PC-9 (cell line): ENCODE results near the gene CNP. TPM values are rescaled to one million over a fixed set of nuclear protein-coding genes. Genes with fewer than 3 reads are reported as not detected.

Experiments
- BruUV-seq: library from RNA; stranded (reverse); fragments of 400-500 nt; replicated peaks from 2 replicates; lab custom pipeline; 2021; lab: Mats Ljungman, UMichigan
- CTCF ChIA-PET: fragments of 300-600 bp; sonication (Branson Sonifier 250); formaldehyde crosslinking; loops from one replicate; lab custom pipeline; 2022; ENCODE audit warnings: antibody characterized with exemption; lab: Charles Lee
- POLR2A ChIA-PET: fragments of 300-600 bp; sonication (Branson Sonifier 250); formaldehyde crosslinking; loops from one replicate; lab custom pipeline; 2022; ENCODE audit warnings: antibody characterized with exemption; ENCODE audit not compliant: unreplicated experiment; lab: Charles Lee
- DNase-seq, 2 experiments: peaks; one replicate each; pipeline versions ENCODE4 v3.0.0 to v3.0.0-alpha.2; 2015 to 2022; ENCODE audit warnings: mixed read lengths in 1 of 2
- H2AFZ ChIP-seq: fragments of 200-600 bp; sonication (generic); 2 replicates; pipeline ENCODE4 v1.8.1; 2017; ENCODE audit warnings: antibody characterized with exemption
- H3F3A ChIP-seq: fragments of 200-600 bp; sonication (generic); 2 replicates; pipeline ENCODE4 v1.8.1; 2017; ENCODE audit warnings: antibody characterized with exemption, mild to moderate bottlenecking, low read depth; ENCODE audit not compliant: insufficient read depth
- H3K27ac ChIP-seq: fragments of 200-600 bp; sonication (generic); 2 replicates; pipeline ENCODE4 v1.6.1; 2016; ENCODE audit warnings: mixed run types
- H3K27me3 ChIP-seq: fragments of 200-600 bp; sonication (generic); 2 replicates; pipeline ENCODE4 v1.6.1; 2016; ENCODE audit warnings: low read depth, mixed run types; ENCODE audit not compliant: insufficient read depth
- H3K36me3 ChIP-seq: fragments of 200-600 bp; sonication (generic); 2 replicates; pipeline ENCODE4 v1.6.1; 2016; ENCODE audit warnings: low read depth, mixed run types
- H3K4me1 ChIP-seq: fragments of 200-600 bp; sonication (generic); replicated peaks from 2 replicates; pipeline ENCODE4 v1.6.1; 2016; ENCODE audit warnings: mixed run types; ENCODE audit not compliant: insufficient read depth
- H3K4me2 ChIP-seq: fragments of 200-600 bp; sonication (generic); 2 replicates; pipeline ENCODE4 v1.6.1; 2017; ENCODE audit warnings: mixed run types
- H3K4me3 ChIP-seq: fragments of 200-600 bp; sonication (generic); 2 replicates; pipeline ENCODE4 v1.6.1; 2016; ENCODE audit warnings: mixed run types
- H3K79me2 ChIP-seq: fragments of 200-600 bp; sonication (generic); 2 replicates; pipeline ENCODE4 v1.6.1; 2017; ENCODE audit warnings: low read depth, mixed run types
- H3K9me2 ChIP-seq: fragments of 200-600 bp; sonication (generic); 2 replicates; pipeline ENCODE4 v1.8.1; 2017; ENCODE audit warnings: mild to moderate bottlenecking; ENCODE audit not compliant: insufficient read depth
- H3K9me3 ChIP-seq: fragments of 200-600 bp; sonication (generic); 2 replicates; pipeline ENCODE4 v1.8.1; 2016; ENCODE audit warnings: low read depth; ENCODE audit not compliant: insufficient read depth
- H4K20me1 ChIP-seq: fragments of 200-600 bp; sonication (generic); 2 replicates; pipeline ENCODE4 v1.8.1; 2017; ENCODE audit not compliant: insufficient read depth
- EZH2 ChIP-seq: fragments of 200-600 bp; sonication (generic); IDR thresholded peaks from 2 replicates; pipeline ENCODE4 v1.8.0; 2017; ENCODE audit warnings: antibody characterized with exemption, low read depth
- intact Hi-C: fragments of 100-400 bp; cut with micrococcal nuclease; formaldehyde crosslinking; loops from one replicate; pipeline ENCODE4 v1.10.0; 2022; ENCODE audit not compliant: unreplicated experiment
- total RNA-seq: library from RNA; stranded (reverse); gene quantifications from 2 replicates; pipeline ENCODE4 v1.2.3, GENCODE V29; 2021
- TF ChIP-seq, protein P1 (sequence below): fragments of 200-600 bp; sonication (generic); conservative IDR thresholded peaks from 2 replicates; pipeline ENCODE4 v1.6.1; 2017; ENCODE audit warnings: mixed run types, antibody characterized with exemption, mild to moderate bottlenecking, moderate library complexity

CNP gene
- total RNA-seq, 1 experiment from 2014 or later, result 64.7 TPM

DNA sequence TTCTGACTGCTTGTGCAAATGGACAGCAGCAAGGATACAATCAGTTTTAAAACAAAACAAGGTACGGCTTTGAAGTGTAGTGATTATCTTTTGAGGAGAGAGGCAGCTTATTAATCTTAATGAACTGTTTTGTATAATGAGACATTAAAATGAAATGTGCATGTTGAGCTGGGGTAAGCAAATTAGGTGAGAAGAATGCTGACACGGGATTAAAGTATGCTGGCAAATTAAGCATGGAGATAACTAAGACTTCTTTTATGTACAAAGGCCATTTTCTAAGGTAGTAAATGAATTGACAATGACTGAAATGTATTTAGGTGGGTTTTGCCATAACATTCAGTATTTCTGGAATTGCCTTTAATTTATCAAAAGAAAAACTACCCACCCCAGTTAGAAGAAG lies 31.9 kb downstream of the CNP start:
- H4K20me1 ChIP-seq, result peaks cover 44% of the 10 kb centered on the region
- H3K27me3 ChIP-seq, result no peaks in the 10 kb centered on the region
- POLR2A ChIA-PET, result no interaction called here
- no peak overlapping the region for H3K4me3 ChIP-seq
- H3K4me1 ChIP-seq, result no peaks in the 10 kb centered on the region
- TF ChIP-seq, protein P1, sequence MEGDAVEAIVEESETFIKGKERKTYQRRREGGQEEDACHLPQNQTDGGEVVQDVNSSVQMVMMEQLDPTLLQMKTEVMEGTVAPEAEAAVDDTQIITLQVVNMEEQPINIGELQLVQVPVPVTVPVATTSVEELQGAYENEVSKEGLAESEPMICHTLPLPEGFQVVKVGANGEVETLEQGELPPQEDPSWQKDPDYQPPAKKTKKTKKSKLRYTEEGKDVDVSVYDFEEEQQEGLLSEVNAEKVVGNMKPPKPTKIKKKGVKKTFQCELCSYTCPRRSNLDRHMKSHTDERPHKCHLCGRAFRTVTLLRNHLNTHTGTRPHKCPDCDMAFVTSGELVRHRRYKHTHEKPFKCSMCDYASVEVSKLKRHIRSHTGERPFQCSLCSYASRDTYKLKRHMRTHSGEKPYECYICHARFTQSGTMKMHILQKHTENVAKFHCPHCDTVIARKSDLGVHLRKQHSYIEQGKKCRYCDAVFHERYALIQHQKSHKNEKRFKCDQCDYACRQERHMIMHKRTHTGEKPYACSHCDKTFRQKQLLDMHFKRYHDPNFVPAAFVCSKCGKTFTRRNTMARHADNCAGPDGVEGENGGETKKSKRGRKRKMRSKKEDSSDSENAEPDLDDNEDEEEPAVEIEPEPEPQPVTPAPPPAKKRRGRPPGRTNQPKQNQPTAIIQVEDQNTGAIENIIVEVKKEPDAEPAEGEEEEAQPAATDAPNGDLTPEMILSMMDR, result no peak
- TF ChIP-seq EZH2, result no peak
- H3K4me2 ChIP-seq, result no peak overlapping the region
- no peak for DNase-seq
- H3K9me3 ChIP-seq, result no peaks in the 10 kb centered on the region
- peaks cover 17% of the 10 kb centered on the region; the same call in 1 of the 2 replicates for H3F3A ChIP-seq
- no TSS peak for BruUV-seq
- H3K27ac ChIP-seq, result no peak overlapping the region
- no peak overlapping the region for H2AFZ ChIP-seq
- H3K79me2 ChIP-seq, result peaks cover 25% of the 10 kb centered on the region
- H3K36me3 ChIP-seq, result peaks cover 30% of the 10 kb centered on the region
- intact Hi-C loops, result no loop called here
- H3K9me2 ChIP-seq, result no peaks in the 10 kb centered on the region
- CTCF ChIA-PET, result no interaction called here

GRCh38 chr17:42000413-42001133 lies 34.0 kb downstream of the CNP start:
- DNase-seq, result no peak
- no TSS peak for BruUV-seq
- H3K4me1 ChIP-seq, result no peaks in the 10 kb centered on the region
- H3K4me3 ChIP-seq, result no peak overlapping the region
- H3K27me3 ChIP-seq, result no peaks in the 10 kb centered on the region
- peaks cover 63% of the 10 kb centered on the region for H4K20me1 ChIP-seq
- intact Hi-C loops, result no loop called here
- ChIA-PET POLR2A (interaction anchor here (0.6 to 1.0 kb wide), 2 partner anchors 17 to 20 kb away, joined by 3 to 4 read pairs; no protein-coding TSS in a partner anchor), CTCF (no interaction called here)
- TF ChIP-seq, protein P1, result no peak
- TF ChIP-seq EZH2, result no peak
- peaks cover 45% of the 10 kb centered on the region for H3K79me2 ChIP-seq
- no peaks in the 10 kb centered on the region for H3K9me3 ChIP-seq
- H3K27ac ChIP-seq, result no peak overlapping the region
- peaks cover 13% of the 10 kb centered on the region; the same call in 1 of the 2 replicates for H3F3A ChIP-seq
- peaks cover 21% of the 10 kb centered on the region for H3K36me3 ChIP-seq
- no peaks in the 10 kb centered on the region for H3K9me2 ChIP-seq
- H2AFZ ChIP-seq, result no peak overlapping the region
- no peak overlapping the region for H3K4me2 ChIP-seq

DNA sequence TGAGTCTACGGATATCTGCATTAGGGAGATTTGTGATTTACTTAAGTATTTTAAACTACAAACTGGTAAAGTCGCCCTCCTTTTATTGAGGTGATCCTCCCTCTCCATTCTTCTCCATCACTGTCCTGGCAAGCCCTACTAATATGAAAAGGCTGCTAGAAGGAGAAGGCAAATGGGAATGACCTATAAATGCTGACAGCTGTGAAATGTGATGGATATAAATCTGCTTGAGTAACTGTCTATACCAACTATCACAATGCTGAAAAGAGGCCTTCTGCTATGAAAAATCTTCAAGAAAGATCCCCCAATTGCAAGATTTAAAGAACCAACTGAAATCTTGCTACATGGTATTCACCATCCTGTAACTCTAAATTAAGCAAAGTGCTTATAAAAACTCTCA lies 35.1 kb downstream of the CNP start:
- H3K4me2 ChIP-seq, result no peak overlapping the region
- H3K4me1 ChIP-seq, result no peaks in the 10 kb centered on the region
- peaks cover 18% of the 10 kb centered on the region for H3K36me3 ChIP-seq
- H4K20me1 ChIP-seq, result peaks cover 69% of the 10 kb centered on the region
- H3K4me3 ChIP-seq, result no peak overlapping the region
- peaks cover 55% of the 10 kb centered on the region for H3K79me2 ChIP-seq
- TF ChIP-seq, protein P1, result no peak
- no peak for TF ChIP-seq EZH2
- ChIA-PET POLR2A (no interaction called here), CTCF (no interaction called here)
- H3K9me2 ChIP-seq, result no peaks in the 10 kb centered on the region
- H2AFZ ChIP-seq, result no peak overlapping the region
- no peak overlapping the region for H3K27ac ChIP-seq
- H3F3A ChIP-seq, result peaks cover 7% of the 10 kb centered on the region; the same call in 1 of the 2 replicates
- no peaks in the 10 kb centered on the region for H3K27me3 ChIP-seq
- no peaks in the 10 kb centered on the region for H3K9me3 ChIP-seq
- no TSS peak for BruUV-seq
- no peak for DNase-seq
- intact Hi-C loops, result no loop called here
